Astrocyte (in vitro differentiated cells and primary cell): ENCODE data around the gene GMDS.

Experiments
- EZH2 ChIP-seq: IDR thresholded peaks from 2 replicates; pipeline ENCODE4 v1.6.1; 2012; ENCODE audit warnings: mild to moderate bottlenecking, low read length, inconsistent platforms; ENCODE audit not compliant: insufficient read depth
- TF ChIP-seq, protein P1 (sequence below): IDR thresholded peaks from 2 replicates; pipeline ENCODE4 v1.5.1; 2011; ENCODE audit warnings: low read depth, mild to moderate bottlenecking, inconsistent platforms, low read length, moderate library complexity; ENCODE audit not compliant: insufficient read depth

DNA sequence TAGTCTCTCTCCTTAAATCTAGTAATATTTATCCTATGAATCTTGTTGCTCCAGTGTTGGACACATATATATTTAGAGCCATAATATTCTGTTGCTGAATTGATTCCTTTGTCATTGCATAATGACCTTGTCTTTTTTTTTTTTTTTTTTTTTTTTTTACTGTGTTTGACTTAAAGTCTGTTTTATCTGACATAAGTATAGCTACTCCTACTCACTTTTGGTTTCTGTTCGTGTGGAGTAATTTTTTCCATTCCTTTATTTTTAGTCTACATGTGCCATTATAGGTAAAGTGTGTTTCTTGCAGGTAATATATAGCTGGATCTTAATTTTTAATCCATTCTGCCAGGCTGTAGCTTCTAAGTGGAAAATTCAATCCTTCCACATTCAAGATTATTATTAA, 166.5 kb downstream of the GMDS start:
- TF ChIP-seq, protein P1, sequence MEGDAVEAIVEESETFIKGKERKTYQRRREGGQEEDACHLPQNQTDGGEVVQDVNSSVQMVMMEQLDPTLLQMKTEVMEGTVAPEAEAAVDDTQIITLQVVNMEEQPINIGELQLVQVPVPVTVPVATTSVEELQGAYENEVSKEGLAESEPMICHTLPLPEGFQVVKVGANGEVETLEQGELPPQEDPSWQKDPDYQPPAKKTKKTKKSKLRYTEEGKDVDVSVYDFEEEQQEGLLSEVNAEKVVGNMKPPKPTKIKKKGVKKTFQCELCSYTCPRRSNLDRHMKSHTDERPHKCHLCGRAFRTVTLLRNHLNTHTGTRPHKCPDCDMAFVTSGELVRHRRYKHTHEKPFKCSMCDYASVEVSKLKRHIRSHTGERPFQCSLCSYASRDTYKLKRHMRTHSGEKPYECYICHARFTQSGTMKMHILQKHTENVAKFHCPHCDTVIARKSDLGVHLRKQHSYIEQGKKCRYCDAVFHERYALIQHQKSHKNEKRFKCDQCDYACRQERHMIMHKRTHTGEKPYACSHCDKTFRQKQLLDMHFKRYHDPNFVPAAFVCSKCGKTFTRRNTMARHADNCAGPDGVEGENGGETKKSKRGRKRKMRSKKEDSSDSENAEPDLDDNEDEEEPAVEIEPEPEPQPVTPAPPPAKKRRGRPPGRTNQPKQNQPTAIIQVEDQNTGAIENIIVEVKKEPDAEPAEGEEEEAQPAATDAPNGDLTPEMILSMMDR: no peak
- no peak for TF ChIP-seq EZH2
